GM04504 (cell line): ENCODE results near the gene USP6.
"Not testable (repeated sequence)": the region's sequence is repeated elsewhere in the genome, so short reads cannot be mapped to it uniquely, and the experiment has no call there.

Experiments used
- DNase-seq: peaks from one replicate; pipeline ENCODE4 v3.0.0-alpha.2; 2012; ENCODE audit warnings: low read depth

USP6 gene

GRCh38 chr17:5122056-5122455, 6.2 kb downstream of the USP6 start:
- DNase-seq = not testable (repeated sequence)

GRCh38 chr17:5122586-5123342, 6.9 kb downstream of the USP6 start:
- DNase-seq = no peak

- DNase-seq = no peak
These were observed 7.7 kb downstream of the USP6 start for GRCh38 chr17:5123343-5124124.

- not testable (repeated sequence) for DNase-seq
These were observed 8.4 kb downstream of the USP6 start for GRCh38 chr17:5124125-5124760.

GRCh38 chr17:5124896-5125295, 9.1 kb downstream of the USP6 start:
- DNase-seq = not testable (repeated sequence)

- no peak for DNase-seq
These were observed 11.1 kb downstream of the USP6 start for GRCh38 chr17:5126719-5127488.

- DNase-seq = no peak
These were observed 12.1 kb downstream of the USP6 start for GRCh38 chr17:5127910-5128309.

- DNase-seq = not testable (repeated sequence)
These were observed 12.6 kb downstream of the USP6 start for GRCh38 chr17:5128387-5128786.

GRCh38 chr17:5128905-5129535, 13.2 kb downstream of the USP6 start:
- DNase-seq = no peak

GRCh38 chr17:5129770-5130169, 13.9 kb downstream of the USP6 start:
- DNase-seq = not testable (repeated sequence)

GRCh38 chr17:5130261-5130660, 14.4 kb downstream of the USP6 start:
- DNase-seq = not testable (repeated sequence)

GRCh38 chr17:5130687-5131086, 14.9 kb downstream of the USP6 start:
- DNase-seq = not testable (repeated sequence)

- DNase-seq = no peak
These were observed 15.4 kb downstream of the USP6 start for GRCh38 chr17:5131146-5131715.

- not testable (repeated sequence) for DNase-seq
These were observed 16.1 kb downstream of the USP6 start for GRCh38 chr17:5131799-5132502.

- not testable (repeated sequence) for DNase-seq
These were observed 16.8 kb downstream of the USP6 start for GRCh38 chr17:5132503-5133225.

- no peak for DNase-seq
These were observed 17.5 kb downstream of the USP6 start for GRCh38 chr17:5133311-5133710.

GRCh38 chr17:5133961-5134360, 18.1 kb downstream of the USP6 start:
- DNase-seq = not testable (repeated sequence)

GRCh38 chr17:5134571-5134970, 18.7 kb downstream of the USP6 start:
- not testable (repeated sequence) for DNase-seq

GRCh38 chr17:5135131-5135712, 19.4 kb downstream of the USP6 start:
- not testable (repeated sequence) for DNase-seq
